22Rv1 (cell line): ENCODE data around the gene SEMA4B.

ENCODE experiments used
- CTCF ChIP-seq: fragments of 450-650 bp; IDR thresholded peaks from 2 replicates; pipeline ENCODE4 v1.5.1; 2017; ENCODE audit warnings: mild to moderate bottlenecking
- ZFX ChIP-seq: fragments of 450-650 bp; IDR thresholded peaks from 2 replicates; pipeline ENCODE4 v1.6.1; 2017; ENCODE audit warnings: antibody characterized with exemption, borderline replicate concordance

GRCh38 chr15:90205050-90205848, 4.1 kb downstream of the SEMA4B start:
- TF ChIP-seq CTCF (no peak), ZFX (no peak)
